GM12892 (cell line): ENCODE measurements around the gene ZNF599.

Experiments
- POLR2A ChIP-seq: IDR thresholded peaks from 2 replicates; pipeline ENCODE4 v1.6.1; 2011; ENCODE audit warnings: low read depth, low read length, control low read depth
- POLR2AphosphoS5 ChIP-seq: IDR thresholded peaks from 2 replicates; pipeline ENCODE4 v1.6.1; 2011; ENCODE audit warnings: low read depth, low read length, control low read depth
- TAF1 ChIP-seq: IDR thresholded peaks from 2 replicates; pipeline ENCODE4 v1.6.1; 2011; ENCODE audit warnings: low read depth, mild to moderate bottlenecking, control low read depth, low read length, borderline replicate concordance

DNA sequence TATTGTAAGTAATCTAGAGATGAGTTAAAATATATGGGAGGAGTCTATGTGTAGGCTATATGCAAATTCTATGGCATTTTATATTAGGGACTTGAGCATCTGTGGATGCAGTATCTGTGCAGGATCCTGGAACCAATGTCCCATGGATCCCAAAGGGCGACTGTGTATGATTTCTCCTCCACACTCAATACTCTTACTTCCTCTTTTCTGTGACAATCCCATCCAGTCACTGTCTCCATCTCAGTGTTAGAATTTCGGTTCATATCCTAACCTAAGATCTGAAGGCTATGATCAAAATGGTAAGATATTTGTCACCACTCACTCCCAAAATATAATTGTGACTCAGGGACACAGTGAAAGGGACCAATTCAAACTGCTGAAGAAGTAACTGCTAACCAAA is 15.1 kb upstream of the ZNF599 start:
- TF ChIP-seq TAF1 (no peak), POLR2A (no peak), POLR2AphosphoS5 (no peak)
